Measurements from ENCODE around the gene GALNT9.

DNA sequence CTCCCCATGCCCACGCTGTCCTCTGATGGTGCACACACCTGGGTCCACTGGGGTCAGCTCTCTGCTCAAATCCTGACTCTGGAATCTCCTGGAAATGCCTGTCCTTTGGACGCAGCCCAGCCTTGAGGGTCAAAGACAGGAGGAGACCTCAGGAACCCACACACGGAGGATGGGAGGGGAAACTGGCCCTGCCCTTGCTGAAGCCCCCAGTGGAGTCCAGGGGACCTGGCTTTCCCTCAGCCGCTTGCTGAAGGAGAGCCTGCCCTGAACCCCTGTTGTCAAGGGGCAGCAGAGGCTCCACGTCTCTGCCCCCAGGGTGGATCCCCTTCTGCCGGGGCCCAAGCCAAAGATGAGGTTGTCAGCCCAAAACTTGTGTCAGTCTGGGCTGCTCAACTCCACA is 16.9 kb downstream of the GALNT9 start:
- TF ChIP-seq, protein P1, sequence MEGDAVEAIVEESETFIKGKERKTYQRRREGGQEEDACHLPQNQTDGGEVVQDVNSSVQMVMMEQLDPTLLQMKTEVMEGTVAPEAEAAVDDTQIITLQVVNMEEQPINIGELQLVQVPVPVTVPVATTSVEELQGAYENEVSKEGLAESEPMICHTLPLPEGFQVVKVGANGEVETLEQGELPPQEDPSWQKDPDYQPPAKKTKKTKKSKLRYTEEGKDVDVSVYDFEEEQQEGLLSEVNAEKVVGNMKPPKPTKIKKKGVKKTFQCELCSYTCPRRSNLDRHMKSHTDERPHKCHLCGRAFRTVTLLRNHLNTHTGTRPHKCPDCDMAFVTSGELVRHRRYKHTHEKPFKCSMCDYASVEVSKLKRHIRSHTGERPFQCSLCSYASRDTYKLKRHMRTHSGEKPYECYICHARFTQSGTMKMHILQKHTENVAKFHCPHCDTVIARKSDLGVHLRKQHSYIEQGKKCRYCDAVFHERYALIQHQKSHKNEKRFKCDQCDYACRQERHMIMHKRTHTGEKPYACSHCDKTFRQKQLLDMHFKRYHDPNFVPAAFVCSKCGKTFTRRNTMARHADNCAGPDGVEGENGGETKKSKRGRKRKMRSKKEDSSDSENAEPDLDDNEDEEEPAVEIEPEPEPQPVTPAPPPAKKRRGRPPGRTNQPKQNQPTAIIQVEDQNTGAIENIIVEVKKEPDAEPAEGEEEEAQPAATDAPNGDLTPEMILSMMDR (IDR thresholded peaks at IDR 0.05) = no peak
- no peak for TF ChIP-seq POLR2A (IDR thresholded peaks at IDR 0.05)
